ENCODE results near the gene METTL8.

The METTL8 gene

DNA sequence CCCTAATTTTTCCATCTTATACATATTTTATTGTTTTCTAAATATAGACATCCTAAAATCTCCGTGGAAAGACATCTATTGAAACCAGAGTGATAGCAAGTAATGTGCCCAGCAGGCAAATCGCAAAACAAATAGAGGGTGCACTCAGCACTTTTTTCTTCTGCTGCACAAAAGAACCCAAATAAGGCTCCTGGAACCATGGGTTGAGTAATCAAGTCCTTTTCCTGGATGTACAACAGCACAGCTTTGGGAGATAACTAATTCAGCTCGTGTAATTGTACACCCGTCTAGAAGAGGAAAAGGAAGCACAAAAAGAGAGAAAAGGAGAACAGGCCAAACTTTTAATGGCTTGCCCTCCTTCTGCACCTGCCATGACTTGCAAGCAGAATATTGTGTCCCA, 146.2 kb downstream of the METTL8 start:
- peak; percentile 9 to 29 for DNase-seq (ENCODE audit: low read depth in 2 of 2)
- no peak overlapping the region for H3K4me3 ChIP-seq (replicated peaks in 1 of 2; ENCODE audit: low read depth in 2 of 2, low read length in 2 of 2)
- TF ChIP-seq, protein P1, sequence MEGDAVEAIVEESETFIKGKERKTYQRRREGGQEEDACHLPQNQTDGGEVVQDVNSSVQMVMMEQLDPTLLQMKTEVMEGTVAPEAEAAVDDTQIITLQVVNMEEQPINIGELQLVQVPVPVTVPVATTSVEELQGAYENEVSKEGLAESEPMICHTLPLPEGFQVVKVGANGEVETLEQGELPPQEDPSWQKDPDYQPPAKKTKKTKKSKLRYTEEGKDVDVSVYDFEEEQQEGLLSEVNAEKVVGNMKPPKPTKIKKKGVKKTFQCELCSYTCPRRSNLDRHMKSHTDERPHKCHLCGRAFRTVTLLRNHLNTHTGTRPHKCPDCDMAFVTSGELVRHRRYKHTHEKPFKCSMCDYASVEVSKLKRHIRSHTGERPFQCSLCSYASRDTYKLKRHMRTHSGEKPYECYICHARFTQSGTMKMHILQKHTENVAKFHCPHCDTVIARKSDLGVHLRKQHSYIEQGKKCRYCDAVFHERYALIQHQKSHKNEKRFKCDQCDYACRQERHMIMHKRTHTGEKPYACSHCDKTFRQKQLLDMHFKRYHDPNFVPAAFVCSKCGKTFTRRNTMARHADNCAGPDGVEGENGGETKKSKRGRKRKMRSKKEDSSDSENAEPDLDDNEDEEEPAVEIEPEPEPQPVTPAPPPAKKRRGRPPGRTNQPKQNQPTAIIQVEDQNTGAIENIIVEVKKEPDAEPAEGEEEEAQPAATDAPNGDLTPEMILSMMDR (IDR thresholded peaks at IDR 0.05; ENCODE audit: low read depth, low read length), result no peak

DNA sequence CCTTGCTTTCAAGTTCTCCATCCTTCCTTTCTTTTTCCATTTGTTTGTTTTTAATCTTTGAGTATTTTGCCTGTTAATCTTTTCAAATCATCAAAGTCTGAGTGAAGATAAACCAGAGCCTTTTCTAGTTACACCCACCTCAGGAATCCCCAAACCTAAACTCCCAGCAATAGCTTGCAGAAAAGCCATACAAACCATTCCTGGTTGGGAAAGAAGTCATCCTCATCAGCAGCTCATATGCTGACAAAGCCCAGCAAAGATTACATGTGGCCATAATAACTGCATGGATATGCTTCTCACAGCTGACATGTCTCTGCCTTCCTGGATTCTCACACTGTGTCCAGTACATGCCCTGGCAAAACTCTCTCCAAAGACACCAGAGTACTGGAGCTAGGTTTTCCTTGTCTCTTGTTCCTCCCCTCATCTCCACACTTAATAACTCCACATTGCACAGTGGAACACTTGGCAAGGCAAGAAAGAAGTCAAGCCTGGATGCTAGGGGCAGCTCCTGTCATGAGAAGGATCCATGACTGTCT, 146.7 kb downstream of the METTL8 start:
- no peak overlapping the region for H3K4me3 ChIP-seq (replicated peaks in 1 of 2; ENCODE audit: low read depth in 2 of 2, low read length in 2 of 2)
- TF ChIP-seq, protein P1 (IDR thresholded peaks at IDR 0.05; ENCODE audit: low read depth, low read length), result no peak
- DNase-seq (ENCODE audit: low read depth in 2 of 2), result no peak

DNA sequence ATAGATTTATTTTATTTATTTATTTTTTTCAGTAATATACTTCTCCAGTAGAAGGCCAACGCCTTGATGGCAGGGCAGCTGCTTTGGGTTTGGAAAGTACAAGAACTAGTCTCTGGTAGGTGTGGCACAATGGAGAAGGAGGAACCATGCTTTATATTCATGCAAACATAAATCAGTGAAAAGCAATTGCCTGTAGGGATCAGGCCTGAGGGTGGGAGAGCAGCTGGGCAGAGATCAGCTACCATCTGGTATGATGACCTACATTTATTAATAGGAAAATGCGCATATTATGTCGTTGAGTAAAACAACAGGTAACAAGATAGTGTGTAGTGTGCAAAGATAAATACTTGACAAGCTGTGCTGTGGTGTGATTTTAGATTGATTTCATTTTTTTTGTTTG, 152.7 kb downstream of the METTL8 start:
- TF ChIP-seq, protein P1 (IDR thresholded peaks at IDR 0.05; ENCODE audit: low read depth, low read length), result no peak
- H3K4me3 ChIP-seq (replicated peaks in 1 of 2; ENCODE audit: low read depth in 2 of 2, low read length in 2 of 2), result no peak overlapping the region
- DNase-seq (ENCODE audit: low read depth in 2 of 2), result no peak

DNA sequence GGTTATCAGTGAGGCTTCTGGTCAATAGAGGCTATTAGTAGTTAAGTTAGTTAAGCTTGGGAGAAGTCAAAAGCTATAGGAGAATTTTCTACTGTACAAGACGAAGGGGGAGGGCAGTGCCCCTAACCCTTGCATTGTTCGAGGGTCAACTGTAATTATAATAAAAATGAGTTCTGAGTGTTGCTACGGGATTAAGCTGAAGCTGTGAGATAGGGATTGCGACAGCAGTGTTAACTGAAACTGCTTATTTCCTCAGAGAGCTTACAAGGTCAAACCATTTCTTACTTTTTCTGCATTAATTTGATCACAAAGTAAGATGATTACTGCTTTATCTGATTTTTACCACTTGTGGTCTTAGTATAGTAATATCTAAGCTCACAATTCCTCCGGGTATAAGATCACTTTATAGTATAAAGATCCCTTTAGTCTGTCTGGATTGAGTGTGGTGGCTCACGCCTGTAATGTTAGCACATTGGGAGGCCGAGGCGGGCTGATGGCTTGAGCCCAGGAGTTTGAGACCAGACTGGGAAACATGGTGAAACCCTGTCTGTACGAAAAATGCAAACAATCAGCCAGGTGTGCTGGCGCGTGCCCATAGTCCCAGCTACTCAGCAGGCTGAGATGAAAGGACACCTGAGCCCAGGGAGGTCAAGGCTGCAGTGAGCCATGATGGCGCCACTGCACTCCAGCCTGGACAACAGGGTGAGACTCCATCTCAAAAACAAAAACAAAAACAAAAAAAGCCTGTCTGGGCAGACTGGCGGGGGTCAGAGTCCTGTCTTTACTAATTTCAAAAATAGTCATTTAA, 153.6 kb downstream of the METTL8 start:
- no peak for DNase-seq (ENCODE audit: low read depth in 2 of 2)
- TF ChIP-seq, protein P1 (IDR thresholded peaks at IDR 0.05; ENCODE audit: low read depth, low read length), result no peak
- H3K4me3 ChIP-seq (replicated peaks in 1 of 2; ENCODE audit: low read depth in 2 of 2, low read length in 2 of 2), result no peak overlapping the region

DNA sequence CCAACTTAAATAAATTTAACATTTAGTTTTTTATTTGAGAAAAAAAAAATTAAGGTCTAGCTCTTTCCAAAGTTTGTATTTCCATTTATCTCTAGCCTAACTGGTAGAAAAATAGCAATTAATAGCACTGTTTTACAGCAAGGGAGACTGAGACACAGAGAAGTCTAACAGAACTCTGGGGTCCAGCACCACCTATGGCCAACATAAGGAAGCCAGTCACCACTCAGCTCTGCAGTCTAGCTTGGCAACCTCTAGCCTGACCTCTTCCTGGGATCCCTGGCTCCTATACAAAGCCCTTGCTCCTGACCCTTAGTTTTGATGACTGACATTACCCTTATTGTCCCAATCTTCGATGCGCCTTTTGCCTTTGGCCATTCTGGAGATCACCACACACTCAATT, 159.0 kb downstream of the METTL8 start:
- no peak for DNase-seq (ENCODE audit: low read depth in 2 of 2)
- TF ChIP-seq, protein P1 (IDR thresholded peaks at IDR 0.05; ENCODE audit: low read depth, low read length), result no peak
- H3K4me3 ChIP-seq (replicated peaks in 1 of 2; ENCODE audit: low read depth in 2 of 2, low read length in 2 of 2), result no peak overlapping the region

DNA sequence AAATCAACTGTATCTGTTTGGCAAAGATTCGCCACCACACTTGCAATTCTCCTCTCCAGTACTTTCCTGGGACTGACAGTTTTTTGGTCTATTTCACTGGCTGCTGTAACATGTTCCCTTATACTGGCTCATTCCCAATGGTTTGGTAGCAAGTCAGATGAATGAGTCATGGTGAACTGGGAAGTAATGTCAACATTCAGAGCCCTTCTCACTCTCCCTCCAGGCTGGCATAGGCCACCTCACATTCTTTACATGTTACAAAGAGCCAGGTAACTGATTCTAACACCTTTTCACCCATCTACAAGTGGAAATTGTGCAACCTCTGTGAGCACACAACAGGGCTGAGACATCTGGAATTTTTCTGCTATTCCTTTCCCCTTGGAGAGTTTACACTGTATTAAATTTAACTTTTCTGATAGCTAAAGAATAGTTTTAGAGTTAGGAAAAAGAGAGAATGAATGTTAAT, 161.8 kb downstream of the METTL8 start:
- TF ChIP-seq, protein P1 (IDR thresholded peaks at IDR 0.05; ENCODE audit: low read depth, low read length), result no peak
- peak; percentile 90 to 94 for DNase-seq (ENCODE audit: low read depth in 2 of 2)
- no peak overlapping the region for H3K4me3 ChIP-seq (replicated peaks in 1 of 2; ENCODE audit: low read depth in 2 of 2, low read length in 2 of 2)

Data from cardiac fibroblast (primary cell).